ENCODE results near the gene XAB2.

Gene XAB2

GRCh38 chr19:7632340-7633203 lies 3.2 kb upstream of the XAB2 start:
- DNase-seq: no peak

- no peak for DNase-seq
Measured at GRCh38 chr19:7631577-7631976, 2.2 kb upstream of the XAB2 start.

DNA sequence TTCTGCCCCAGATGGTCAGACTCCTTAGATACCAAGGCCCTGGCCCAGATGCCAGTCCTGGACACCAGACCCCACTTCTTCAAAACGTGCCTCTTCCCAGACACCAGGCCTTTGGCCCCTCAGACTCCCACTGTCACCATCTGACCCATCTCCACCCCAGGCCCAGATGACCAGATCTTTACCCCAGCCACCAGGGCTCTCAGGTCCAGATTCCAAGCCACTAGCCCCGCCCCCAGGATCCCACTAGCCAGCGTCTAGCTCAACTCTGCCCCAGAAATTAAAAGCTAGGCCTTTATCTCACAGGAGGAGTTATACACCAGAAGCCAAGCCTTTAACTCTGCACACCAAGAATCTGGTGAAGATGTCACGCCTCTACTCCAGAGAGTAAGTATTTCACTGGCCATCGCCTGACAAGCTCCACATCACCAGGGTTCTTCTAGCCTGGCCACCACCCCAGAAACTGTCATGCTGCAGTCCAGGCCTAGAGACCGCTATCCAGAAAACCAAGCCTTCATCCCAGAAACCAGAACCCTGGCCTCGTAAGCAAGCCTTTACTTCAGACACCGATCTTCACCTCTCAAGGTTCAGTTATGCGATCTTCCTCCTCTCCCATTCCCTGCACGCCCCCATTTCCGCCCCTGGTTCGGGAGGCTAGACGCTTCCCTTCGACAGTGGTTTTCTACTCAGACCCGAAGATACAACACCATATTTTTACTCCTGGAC lies 595 bp downstream of the XAB2 start:
- no peak for DNase-seq

GRCh38 chr19:7627166-7627565 lies 2.2 kb downstream of the XAB2 start:
- DNase-seq: no peak

- no peak for DNase-seq
Measured at GRCh38 chr19:7625763-7626372, 3.5 kb downstream of the XAB2 start.

GRCh38 chr19:7624810-7625209 lies 4.5 kb downstream of the XAB2 start:
- DNase-seq: no peak

GRCh38 chr19:7623725-7624603 lies 5.4 kb downstream of the XAB2 start:
- DNase-seq: no peak

DNA sequence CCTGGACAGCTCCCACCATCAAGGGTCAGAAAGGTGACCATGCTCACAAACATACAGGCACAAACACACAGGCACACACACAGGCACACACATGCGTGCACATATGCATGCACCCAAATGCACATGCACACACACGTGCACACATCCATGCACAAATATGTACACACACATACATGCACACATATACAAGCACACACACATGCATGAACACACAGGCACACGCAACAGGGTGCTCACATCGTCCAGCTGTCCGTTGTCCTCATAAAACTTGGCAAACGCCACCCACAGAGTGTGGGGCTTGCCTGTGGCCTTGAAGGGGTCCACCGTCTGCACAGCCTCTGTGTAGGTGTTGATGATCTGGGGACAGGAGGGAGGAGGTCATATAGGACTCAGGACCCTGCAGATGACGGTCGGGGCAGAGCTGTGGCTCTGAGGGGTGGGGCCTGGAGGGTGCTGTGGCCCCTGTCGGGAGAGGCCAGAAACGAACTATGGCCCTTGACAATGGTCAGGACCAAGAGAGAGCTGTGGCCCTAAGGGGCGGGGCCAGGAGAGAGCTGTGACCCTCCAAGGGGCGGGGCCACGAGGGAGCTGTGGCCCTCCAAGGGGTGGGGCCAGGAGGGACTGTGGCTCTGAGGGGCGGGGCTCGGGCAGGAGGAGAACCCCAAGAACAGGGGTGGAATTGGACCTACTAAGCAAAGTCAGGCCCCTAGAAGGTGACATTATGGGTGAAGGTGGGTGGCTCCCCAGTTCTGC lies 6.2 kb downstream of the XAB2 start:
- DNase-seq: no peak

GRCh38 chr19:7620442-7621412 lies 8.6 kb downstream of the XAB2 start:
- no peak for DNase-seq

GRCh38 chr19:7619671-7620441 lies 9.5 kb downstream of the XAB2 start:
- no peak for DNase-seq

- no peak for DNase-seq
Measured at GRCh38 chr19:7618771-7619510, 10.4 kb downstream of the XAB2 start.

GRCh38 chr19:7618348-7618747 lies 11.0 kb downstream of the XAB2 start:
- no peak for DNase-seq

DNA sequence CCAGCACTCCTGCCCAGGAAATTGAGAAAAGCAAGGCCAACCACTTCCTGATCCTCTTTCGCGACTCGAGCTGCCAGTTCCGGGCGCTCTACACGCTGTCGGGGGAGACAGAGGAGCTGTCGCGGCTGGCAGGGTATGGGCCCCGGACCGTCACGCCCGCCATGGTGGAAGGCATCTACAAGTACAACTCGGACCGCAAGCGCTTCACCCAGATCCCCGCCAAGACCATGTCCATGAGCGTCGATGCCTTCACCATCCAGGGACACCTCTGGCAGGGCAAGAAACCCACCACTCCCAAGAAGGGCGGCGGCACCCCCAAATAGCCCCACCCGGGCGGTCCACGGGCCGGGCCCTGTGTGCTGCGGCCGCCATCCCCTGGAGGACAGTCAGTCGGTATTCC lies 11.6 kb downstream of the XAB2 start:
- DNase-seq: no peak

DNA sequence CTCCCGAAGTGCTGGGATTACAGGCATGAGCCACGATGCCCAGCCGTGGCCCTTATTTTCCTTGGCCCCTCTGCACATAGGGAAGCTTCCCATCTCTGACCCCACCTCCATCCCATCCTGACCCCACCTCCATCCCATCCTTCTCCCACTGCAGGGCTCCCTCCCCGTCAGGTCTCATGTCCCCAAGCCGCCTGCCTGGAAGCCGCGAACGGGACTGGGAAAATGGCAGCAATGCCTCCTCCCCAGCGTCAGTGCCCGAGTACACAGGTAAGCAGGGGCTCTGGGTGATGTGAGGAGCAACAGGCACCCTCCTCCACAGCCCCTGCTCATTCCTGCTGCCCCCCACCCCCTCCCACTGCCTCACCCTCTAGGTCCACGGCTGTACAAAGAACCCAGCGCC lies 12.2 kb downstream of the XAB2 start:
- no peak for DNase-seq

GRCh38 chr19:7614859-7615741 lies 14.2 kb downstream of the XAB2 start:
- no peak for DNase-seq

GRCh38 chr19:7612282-7613274 lies 16.8 kb downstream of the XAB2 start:
- no peak for DNase-seq

Measured in T-helper 2 cell (primary cell).